ENCODE results near the gene ERC2.

ERC2 gene

GRCh38 chr3:55654123-55654760 lies 814.0 kb downstream of the ERC2 start:
- DNase-seq = no peak

- no peak for DNase-seq
These were observed 817.3 kb downstream of the ERC2 start for GRCh38 chr3:55651011-55651410.

GRCh38 chr3:55650011-55650410 lies 818.3 kb downstream of the ERC2 start:
- DNase-seq = no peak

GRCh38 chr3:55649554-55649953 lies 818.7 kb downstream of the ERC2 start:
- DNase-seq = no peak

GRCh38 chr3:55648591-55649318 lies 819.5 kb downstream of the ERC2 start:
- DNase-seq = no peak

- DNase-seq = no peak
These were observed 820.6 kb downstream of the ERC2 start for GRCh38 chr3:55647670-55648069.

- DNase-seq = no peak
These were observed 821.2 kb downstream of the ERC2 start for GRCh38 chr3:55647063-55647462.

- DNase-seq = no peak
These were observed 822.1 kb downstream of the ERC2 start for GRCh38 chr3:55646121-55646520.

- no peak for DNase-seq
These were observed 822.8 kb downstream of the ERC2 start for GRCh38 chr3:55645422-55645821.

- DNase-seq = no peak
These were observed 825.0 kb downstream of the ERC2 start for GRCh38 chr3:55643283-55643682.

GRCh38 chr3:55641964-55642363 lies 826.3 kb downstream of the ERC2 start:
- DNase-seq = no peak

GRCh38 chr3:55639896-55640765 lies 828.1 kb downstream of the ERC2 start:
- DNase-seq = no peak

GRCh38 chr3:55639143-55639542 lies 829.1 kb downstream of the ERC2 start:
- no peak for DNase-seq

- no peak for DNase-seq
These were observed 830.2 kb downstream of the ERC2 start for GRCh38 chr3:55637906-55638638.

- DNase-seq = no peak
These were observed 831.7 kb downstream of the ERC2 start for GRCh38 chr3:55636300-55637195.

- DNase-seq = no peak
These were observed 833.9 kb downstream of the ERC2 start for GRCh38 chr3:55634345-55634744.

- DNase-seq = no peak
These were observed 834.9 kb downstream of the ERC2 start for GRCh38 chr3:55633333-55633732.

GRCh38 chr3:55631766-55632331 lies 836.4 kb downstream of the ERC2 start:
- DNase-seq = no peak

- DNase-seq = no peak
These were observed 837.4 kb downstream of the ERC2 start for GRCh38 chr3:55630921-55631299.

GRCh38 chr3:55630280-55630920 lies 837.9 kb downstream of the ERC2 start:
- no peak for DNase-seq

GRCh38 chr3:55629432-55629831 lies 838.8 kb downstream of the ERC2 start:
- DNase-seq = no peak

Data from CD4-positive, alpha-beta T cell treated with Interleukin-10 for 1 hour (primary cell).